ENCODE data around the gene ALDH1A3. TPM values are rescaled to one million over a fixed set of nuclear protein-coding genes. Genes with fewer than 3 reads are reported as not detected.

ALDH1A3 gene
- total and polyA plus RNA-seq, 2 of the 13 experiments (the other 11 are each of a cell fraction or from before 2014, with no cell fraction given) = not detected

GRCh38 chr15:100902436-100903167 lies 23.0 kb downstream of the ALDH1A3 start (continued):
- no peak for TF ChIP-seq ZBTB7A (CRISPR knock-in tag; IDR thresholded peaks at IDR 0.05)
- TF ChIP-seq ZSCAN12 (CRISPR knock-in tag; IDR thresholded peaks at IDR 0.05) = no peak
- peak; percentile 96 for TF ChIP-seq GZF1 (CRISPR knock-in tag; IDR thresholded peaks at IDR 0.05)
- TF ChIP-seq LCORL (IDR thresholded peaks at IDR 0.05) = no peak
- no peak for TF ChIP-seq LCORL (CRISPR knock-in tag; IDR thresholded peaks at IDR 0.05)
- TF ChIP-seq NBN (conservative IDR thresholded peaks at IDR 0.05) = no peak
- TF ChIP-seq PRDM4 (CRISPR knock-in tag; IDR thresholded peaks at IDR 0.05; ENCODE audit: borderline replicate concordance) = no peak
- no peak for TF ChIP-seq ZNF598 (CRISPR knock-in tag; IDR thresholded peaks at IDR 0.05; ENCODE audit: borderline replicate concordance)
- TF ChIP-seq KDM4B (CRISPR knock-in tag; IDR thresholded peaks at IDR 0.05) = no peak
- peak; percentile 19; the same call in 1 of the 2 replicates for TF ChIP-seq ZNF574 (CRISPR knock-in tag; IDR thresholded peaks at IDR 0.05)
- TF ChIP-seq CREB1 (IDR thresholded peaks at IDR 0.05) = no peak
- peak; percentile 48; the same call in 1 of the 2 replicates for TF ChIP-seq CREB1 (CRISPR knock-in tag; IDR thresholded peaks at IDR 0.05)
- no peak for TF ChIP-seq TBX3 (IDR thresholded peaks at IDR 0.05; ENCODE audit: borderline replicate concordance)
- no peak for TF ChIP-seq ZNF570 (CRISPR knock-in tag; IDR thresholded peaks at IDR 0.05; ENCODE audit: borderline replicate concordance)
- no peak for TF ChIP-seq NFKBIZ (CRISPR knock-in tag; IDR thresholded peaks at IDR 0.05)
- TF ChIP-seq ZNF660 (CRISPR knock-in tag; IDR thresholded peaks at IDR 0.05; ENCODE audit: borderline replicate concordance, low read depth) = no peak
- peak; percentile 38; the same call in 1 of the 2 replicates for TF ChIP-seq ELF1 (CRISPR knock-in tag; IDR thresholded peaks at IDR 0.05)
- TF ChIP-seq ZNF773 (CRISPR knock-in tag; IDR thresholded peaks at IDR 0.05; ENCODE audit: borderline replicate concordance) = no peak
- TF ChIP-seq ZNF816 (CRISPR knock-in tag; IDR thresholded peaks at IDR 0.05; ENCODE audit: borderline replicate concordance) = no peak
